ENCODE measurements around the gene CDK15. TPM values are rescaled to one million over a fixed set of nuclear protein-coding genes. Genes with fewer than 3 reads are reported as not detected.

CDK15 gene
- total and polyA plus RNA-seq, 9 of the 15 experiments (the other 6 are each of a cell fraction or from before 2014, with no cell fraction given): not detected

DNA sequence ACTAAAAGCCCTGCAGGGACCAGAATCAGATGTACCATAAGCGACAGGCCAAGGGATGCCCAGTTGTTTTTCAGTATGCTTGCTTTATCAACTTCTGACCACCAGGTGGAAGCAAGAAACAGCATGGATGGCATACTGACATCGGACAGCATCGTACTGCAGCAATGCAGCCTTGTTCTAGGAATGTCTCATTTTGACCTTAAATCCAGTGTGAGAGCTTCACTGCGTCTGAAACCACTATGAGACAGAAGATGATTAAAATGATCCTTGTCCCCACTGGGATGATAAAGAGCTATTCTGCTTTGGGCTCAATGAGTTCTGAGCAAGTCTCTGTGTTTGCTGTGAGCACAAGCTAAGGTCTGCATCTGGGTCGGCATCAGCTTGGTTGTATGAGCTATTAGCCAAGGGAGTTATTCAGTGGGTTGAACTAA lies 54.3 kb downstream of the CDK15 start (continued):
- TF ChIP-seq SOX6 (IDR thresholded peaks at IDR 0.05) (no peak), ARNT (IDR thresholded peaks at IDR 0.05) (no peak), HLTF (IDR thresholded peaks at IDR 0.05) (no peak), SMC3 (conservative IDR thresholded peaks at IDR 0.05; ENCODE audit: insufficient read depth, low read depth, low read length) (peak; percentile 76), SP1 (CRISPR knock-in tag; IDR thresholded peaks at IDR 0.05) (no peak), ZNF780A (CRISPR knock-in tag; IDR thresholded peaks at IDR 0.05) (no peak), RB1 (IDR thresholded peaks at IDR 0.05; ENCODE audit: low read depth) (0 out of 2 replicates have a peak, but pooled peaks have one; percentile 12), GATAD2A (IDR thresholded peaks at IDR 0.05) (no peak), CTBP1 (IDR thresholded peaks at IDR 0.05; ENCODE audit: borderline replicate concordance) (0 out of 2 replicates have a peak, but pooled peaks have one; percentile 35), ERF (CRISPR knock-in tag; IDR thresholded peaks at IDR 0.05) (no peak), HEY1 (CRISPR knock-in tag; IDR thresholded peaks at IDR 0.05; ENCODE audit: borderline replicate concordance) (no peak), CSDE1 (IDR thresholded peaks at IDR 0.05) (no peak), ZNF431 (CRISPR knock-in tag; IDR thresholded peaks at IDR 0.05) (no peak)
- TF ChIP-seq, protein P1, sequence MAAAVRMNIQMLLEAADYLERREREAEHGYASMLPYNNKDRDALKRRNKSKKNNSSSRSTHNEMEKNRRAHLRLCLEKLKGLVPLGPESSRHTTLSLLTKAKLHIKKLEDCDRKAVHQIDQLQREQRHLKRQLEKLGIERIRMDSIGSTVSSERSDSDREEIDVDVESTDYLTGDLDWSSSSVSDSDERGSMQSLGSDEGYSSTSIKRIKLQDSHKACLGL (CRISPR knock-in tag; IDR thresholded peaks at IDR 0.05; ENCODE audit: borderline replicate concordance, poor library complexity, severe bottlenecking): no peak
- TF ChIP-seq, protein P2, sequence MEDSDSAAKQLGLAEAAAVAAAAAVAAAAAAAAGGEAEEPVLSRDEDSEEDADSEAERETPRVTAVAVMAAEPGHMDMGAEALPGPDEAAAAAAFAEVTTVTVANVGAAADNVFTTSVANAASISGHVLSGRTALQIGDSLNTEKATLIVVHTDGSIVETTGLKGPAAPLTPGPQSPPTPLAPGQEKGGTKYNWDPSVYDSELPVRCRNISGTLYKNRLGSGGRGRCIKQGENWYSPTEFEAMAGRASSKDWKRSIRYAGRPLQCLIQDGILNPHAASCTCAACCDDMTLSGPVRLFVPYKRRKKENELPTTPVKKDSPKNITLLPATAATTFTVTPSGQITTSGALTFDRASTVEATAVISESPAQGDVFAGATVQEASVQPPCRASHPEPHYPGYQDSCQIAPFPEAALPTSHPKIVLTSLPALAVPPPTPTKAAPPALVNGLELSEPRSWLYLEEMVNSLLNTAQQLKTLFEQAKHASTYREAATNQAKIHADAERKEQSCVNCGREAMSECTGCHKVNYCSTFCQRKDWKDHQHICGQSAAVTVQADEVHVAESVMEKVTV (CRISPR knock-in tag; IDR thresholded peaks at IDR 0.05): peak; percentile 22; the same call in 1 of the 2 replicates
- TF ChIP-seq, protein P3, sequence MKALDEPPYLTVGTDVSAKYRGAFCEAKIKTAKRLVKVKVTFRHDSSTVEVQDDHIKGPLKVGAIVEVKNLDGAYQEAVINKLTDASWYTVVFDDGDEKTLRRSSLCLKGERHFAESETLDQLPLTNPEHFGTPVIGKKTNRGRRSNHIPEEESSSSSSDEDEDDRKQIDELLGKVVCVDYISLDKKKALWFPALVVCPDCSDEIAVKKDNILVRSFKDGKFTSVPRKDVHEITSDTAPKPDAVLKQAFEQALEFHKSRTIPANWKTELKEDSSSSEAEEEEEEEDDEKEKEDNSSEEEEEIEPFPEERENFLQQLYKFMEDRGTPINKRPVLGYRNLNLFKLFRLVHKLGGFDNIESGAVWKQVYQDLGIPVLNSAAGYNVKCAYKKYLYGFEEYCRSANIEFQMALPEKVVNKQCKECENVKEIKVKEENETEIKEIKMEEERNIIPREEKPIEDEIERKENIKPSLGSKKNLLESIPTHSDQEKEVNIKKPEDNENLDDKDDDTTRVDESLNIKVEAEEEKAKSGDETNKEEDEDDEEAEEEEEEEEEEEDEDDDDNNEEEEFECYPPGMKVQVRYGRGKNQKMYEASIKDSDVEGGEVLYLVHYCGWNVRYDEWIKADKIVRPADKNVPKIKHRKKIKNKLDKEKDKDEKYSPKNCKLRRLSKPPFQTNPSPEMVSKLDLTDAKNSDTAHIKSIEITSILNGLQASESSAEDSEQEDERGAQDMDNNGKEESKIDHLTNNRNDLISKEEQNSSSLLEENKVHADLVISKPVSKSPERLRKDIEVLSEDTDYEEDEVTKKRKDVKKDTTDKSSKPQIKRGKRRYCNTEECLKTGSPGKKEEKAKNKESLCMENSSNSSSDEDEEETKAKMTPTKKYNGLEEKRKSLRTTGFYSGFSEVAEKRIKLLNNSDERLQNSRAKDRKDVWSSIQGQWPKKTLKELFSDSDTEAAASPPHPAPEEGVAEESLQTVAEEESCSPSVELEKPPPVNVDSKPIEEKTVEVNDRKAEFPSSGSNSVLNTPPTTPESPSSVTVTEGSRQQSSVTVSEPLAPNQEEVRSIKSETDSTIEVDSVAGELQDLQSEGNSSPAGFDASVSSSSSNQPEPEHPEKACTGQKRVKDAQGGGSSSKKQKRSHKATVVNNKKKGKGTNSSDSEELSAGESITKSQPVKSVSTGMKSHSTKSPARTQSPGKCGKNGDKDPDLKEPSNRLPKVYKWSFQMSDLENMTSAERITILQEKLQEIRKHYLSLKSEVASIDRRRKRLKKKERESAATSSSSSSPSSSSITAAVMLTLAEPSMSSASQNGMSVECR (CRISPR knock-in tag; IDR thresholded peaks at IDR 0.05): no peak
- TF ChIP-seq, protein P4, sequence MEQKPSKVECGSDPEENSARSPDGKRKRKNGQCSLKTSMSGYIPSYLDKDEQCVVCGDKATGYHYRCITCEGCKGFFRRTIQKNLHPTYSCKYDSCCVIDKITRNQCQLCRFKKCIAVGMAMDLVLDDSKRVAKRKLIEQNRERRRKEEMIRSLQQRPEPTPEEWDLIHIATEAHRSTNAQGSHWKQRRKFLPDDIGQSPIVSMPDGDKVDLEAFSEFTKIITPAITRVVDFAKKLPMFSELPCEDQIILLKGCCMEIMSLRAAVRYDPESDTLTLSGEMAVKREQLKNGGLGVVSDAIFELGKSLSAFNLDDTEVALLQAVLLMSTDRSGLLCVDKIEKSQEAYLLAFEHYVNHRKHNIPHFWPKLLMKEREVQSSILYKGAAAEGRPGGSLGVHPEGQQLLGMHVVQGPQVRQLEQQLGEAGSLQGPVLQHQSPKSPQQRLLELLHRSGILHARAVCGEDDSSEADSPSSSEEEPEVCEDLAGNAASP (IDR thresholded peaks at IDR 0.05): no peak
- TF ChIP-seq, protein P5, sequence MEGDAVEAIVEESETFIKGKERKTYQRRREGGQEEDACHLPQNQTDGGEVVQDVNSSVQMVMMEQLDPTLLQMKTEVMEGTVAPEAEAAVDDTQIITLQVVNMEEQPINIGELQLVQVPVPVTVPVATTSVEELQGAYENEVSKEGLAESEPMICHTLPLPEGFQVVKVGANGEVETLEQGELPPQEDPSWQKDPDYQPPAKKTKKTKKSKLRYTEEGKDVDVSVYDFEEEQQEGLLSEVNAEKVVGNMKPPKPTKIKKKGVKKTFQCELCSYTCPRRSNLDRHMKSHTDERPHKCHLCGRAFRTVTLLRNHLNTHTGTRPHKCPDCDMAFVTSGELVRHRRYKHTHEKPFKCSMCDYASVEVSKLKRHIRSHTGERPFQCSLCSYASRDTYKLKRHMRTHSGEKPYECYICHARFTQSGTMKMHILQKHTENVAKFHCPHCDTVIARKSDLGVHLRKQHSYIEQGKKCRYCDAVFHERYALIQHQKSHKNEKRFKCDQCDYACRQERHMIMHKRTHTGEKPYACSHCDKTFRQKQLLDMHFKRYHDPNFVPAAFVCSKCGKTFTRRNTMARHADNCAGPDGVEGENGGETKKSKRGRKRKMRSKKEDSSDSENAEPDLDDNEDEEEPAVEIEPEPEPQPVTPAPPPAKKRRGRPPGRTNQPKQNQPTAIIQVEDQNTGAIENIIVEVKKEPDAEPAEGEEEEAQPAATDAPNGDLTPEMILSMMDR (IDR thresholded peaks at IDR 0.05 in 2 of 3, conservative IDR thresholded peaks at IDR 0.05 in 1 of 3; ENCODE audit: insufficient read depth in 2 of 3, low read depth in 1 of 3, low read length in 3 of 3): peak; percentile 70 to 77 (median 76); a peak in 5 of 6 replicates
- TF ChIP-seq, protein P6, sequence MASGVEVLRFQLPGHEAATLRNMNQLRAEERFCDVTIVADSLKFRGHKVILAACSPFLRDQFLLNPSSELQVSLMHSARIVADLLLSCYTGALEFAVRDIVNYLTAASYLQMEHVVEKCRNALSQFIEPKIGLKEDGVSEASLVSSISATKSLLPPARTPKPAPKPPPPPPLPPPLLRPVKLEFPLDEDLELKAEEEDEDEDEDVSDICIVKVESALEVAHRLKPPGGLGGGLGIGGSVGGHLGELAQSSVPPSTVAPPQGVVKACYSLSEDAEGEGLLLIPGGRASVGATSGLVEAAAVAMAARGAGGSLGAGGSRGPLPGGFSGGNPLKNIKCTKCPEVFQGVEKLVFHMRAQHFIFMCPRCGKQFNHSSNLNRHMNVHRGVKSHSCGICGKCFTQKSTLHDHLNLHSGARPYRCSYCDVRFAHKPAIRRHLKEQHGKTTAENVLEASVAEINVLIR (CRISPR knock-in tag; IDR thresholded peaks at IDR 0.05): no peak

Data from K562 (cell line).